Calu3 (cell line): Measurements from ENCODE around the gene EID2B. TPM values are rescaled to one million over a fixed set of nuclear protein-coding genes. Genes with fewer than 3 reads are reported as not detected.

Source experiments
- BruUV-seq: library from RNA; stranded (reverse); fragments of 400-500 nt; replicated peaks from 2 replicates; lab custom pipeline; 2021; lab: Mats Ljungman, UMichigan
- CTCF ChIA-PET: fragments of 300-600 bp; sonication (Branson Sonifier 250); formaldehyde crosslinking; loops from one replicate; lab custom pipeline; 2022; ENCODE audit warnings: antibody characterized with exemption; lab: Charles Lee
- DNase-seq: peaks from one replicate; pipeline ENCODE4 v3.0.0; 2022
- H3K27ac Mint-ChIP-seq: one replicate; pipeline ENCODE4 v1.8.0; 2022; ENCODE audit warnings: mixed read lengths; ENCODE audit not compliant: unreplicated experiment
- H3K27me3 Mint-ChIP-seq: one replicate; pipeline ENCODE4 v1.8.0; 2022; ENCODE audit warnings: mixed read lengths; ENCODE audit not compliant: unreplicated experiment
- H3K36me3 Mint-ChIP-seq: one replicate; pipeline ENCODE4 v1.8.0; 2022; ENCODE audit warnings: mild to moderate bottlenecking, moderate library complexity, mixed read lengths; ENCODE audit not compliant: insufficient read depth, unreplicated experiment
- H3K4me1 Mint-ChIP-seq: one replicate; pipeline ENCODE4 v1.8.0; 2022; ENCODE audit warnings: mild to moderate bottlenecking, low read depth, mixed read lengths; ENCODE audit not compliant: unreplicated experiment
- H3K4me3 Mint-ChIP-seq: one replicate; pipeline ENCODE4 v1.8.0; 2022; ENCODE audit warnings: mild to moderate bottlenecking, low read depth, moderate library complexity, mixed read lengths; ENCODE audit not compliant: unreplicated experiment
- H3K9me3 Mint-ChIP-seq: one replicate; pipeline ENCODE4 v1.8.0; 2022; ENCODE audit warnings: low read depth, mixed read lengths; ENCODE audit not compliant: unreplicated experiment
- intact Hi-C: fragments of 100-400 bp; cut with micrococcal nuclease; formaldehyde crosslinking; loops from one replicate; pipeline ENCODE4 v1.10.0; 2022; ENCODE audit not compliant: unreplicated experiment
- total RNA-seq: library from RNA; stranded (reverse); gene quantifications from 2 replicates; pipeline ENCODE4 v1.2.3, GENCODE V29; 2022
- TF ChIP-seq, protein P1 (sequence below): fragments of 200-600 bp; IDR thresholded peaks from one replicate; pipeline ENCODE4 v1.8.0; 2022; ENCODE audit warnings: antibody characterized with exemption; ENCODE audit not compliant: unreplicated experiment

The EID2B gene
- total RNA-seq, 1 experiment from 2014 or later: 3.3 TPM

DNA sequence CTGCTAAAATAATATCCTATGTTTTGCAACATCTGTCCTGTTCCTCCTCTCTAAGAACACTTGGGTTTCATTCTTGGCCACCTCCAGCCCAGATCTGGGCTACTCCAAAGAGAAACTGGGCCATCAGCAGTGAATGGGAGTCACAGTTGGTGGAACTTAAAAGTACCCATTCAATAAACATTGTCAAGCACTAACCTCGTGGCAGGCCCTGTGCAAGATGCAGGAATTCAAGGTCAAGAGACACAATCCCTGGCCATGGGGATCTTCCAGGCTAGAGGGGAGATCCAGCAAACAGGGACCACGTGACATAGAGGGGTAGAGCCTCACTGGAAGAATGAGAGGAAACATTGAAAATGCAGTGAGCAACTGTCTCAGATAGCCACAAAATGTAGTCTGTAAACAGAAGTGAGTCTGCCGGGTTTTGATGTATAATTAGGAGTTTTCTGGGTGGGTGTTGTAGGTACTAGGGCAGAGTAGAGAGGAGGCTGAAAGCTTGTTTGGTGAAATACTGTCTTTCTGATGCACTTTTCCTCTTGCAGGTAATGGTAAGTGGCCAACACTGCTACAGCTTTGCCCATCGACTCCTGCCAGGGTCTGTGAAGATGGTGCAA, 22.2 kb upstream of the EID2B start:
- CTCF ChIA-PET: no interaction called here
- Mint-ChIP-seq H3K27ac (no peak overlapping the region), H3K27me3 (peaks cover 23% of the 10 kb centered on the region), H3K36me3 (no peaks in the 10 kb centered on the region), H3K4me1 (peaks cover 22% of the 10 kb centered on the region), H3K9me3 (no peaks in the 10 kb centered on the region), H3K4me3 (no peak overlapping the region)
- intact Hi-C loops: loop anchor here (10.0 kb wide), 1 partner anchor 210 kb away; no protein-coding TSS in a partner anchor
- TF ChIP-seq, protein P1, sequence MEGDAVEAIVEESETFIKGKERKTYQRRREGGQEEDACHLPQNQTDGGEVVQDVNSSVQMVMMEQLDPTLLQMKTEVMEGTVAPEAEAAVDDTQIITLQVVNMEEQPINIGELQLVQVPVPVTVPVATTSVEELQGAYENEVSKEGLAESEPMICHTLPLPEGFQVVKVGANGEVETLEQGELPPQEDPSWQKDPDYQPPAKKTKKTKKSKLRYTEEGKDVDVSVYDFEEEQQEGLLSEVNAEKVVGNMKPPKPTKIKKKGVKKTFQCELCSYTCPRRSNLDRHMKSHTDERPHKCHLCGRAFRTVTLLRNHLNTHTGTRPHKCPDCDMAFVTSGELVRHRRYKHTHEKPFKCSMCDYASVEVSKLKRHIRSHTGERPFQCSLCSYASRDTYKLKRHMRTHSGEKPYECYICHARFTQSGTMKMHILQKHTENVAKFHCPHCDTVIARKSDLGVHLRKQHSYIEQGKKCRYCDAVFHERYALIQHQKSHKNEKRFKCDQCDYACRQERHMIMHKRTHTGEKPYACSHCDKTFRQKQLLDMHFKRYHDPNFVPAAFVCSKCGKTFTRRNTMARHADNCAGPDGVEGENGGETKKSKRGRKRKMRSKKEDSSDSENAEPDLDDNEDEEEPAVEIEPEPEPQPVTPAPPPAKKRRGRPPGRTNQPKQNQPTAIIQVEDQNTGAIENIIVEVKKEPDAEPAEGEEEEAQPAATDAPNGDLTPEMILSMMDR: no peak
- no TSS peak for BruUV-seq
- DNase-seq: no peak

DNA sequence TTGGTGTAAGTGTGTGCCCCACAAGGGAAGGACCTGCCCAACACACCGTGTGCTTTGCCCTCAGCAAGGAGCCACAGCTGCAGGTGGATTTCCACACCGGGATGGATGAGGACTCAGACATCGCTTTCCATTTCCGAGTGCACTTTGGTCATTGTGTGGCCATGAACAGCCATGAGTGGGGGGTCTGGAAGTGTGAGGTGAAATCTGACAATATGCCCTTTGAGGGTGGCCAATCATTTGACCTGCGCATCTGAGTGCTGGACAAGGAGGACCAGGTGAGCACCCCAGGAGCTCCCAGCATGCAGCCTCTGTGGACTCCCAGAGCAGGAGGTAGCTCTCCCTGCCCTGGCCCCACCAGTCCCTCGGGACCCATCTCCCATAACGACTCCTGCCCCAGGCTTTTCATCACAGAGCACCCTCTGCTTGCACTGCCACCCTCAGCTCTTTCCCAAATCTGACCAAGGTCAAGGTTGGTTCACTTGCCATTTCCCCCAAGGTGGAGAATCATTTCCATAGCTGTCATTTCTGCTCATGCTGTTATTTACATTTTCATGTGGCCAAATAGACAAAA, 20.5 kb upstream of the EID2B start:
- Mint-ChIP-seq H3K27ac (no peak overlapping the region), H3K4me3 (no peak overlapping the region), H3K9me3 (no peaks in the 10 kb centered on the region), H3K36me3 (no peaks in the 10 kb centered on the region), H3K27me3 (peaks cover 23% of the 10 kb centered on the region), H3K4me1 (peaks cover 13% of the 10 kb centered on the region)
- BruUV-seq: no TSS peak
- TF ChIP-seq, protein P1: no peak
- no peak for DNase-seq
- intact Hi-C loops: loop anchor here (10.0 kb wide), 1 partner anchor 212 kb away; no protein-coding TSS in a partner anchor
- CTCF ChIA-PET: interaction anchor here (0.6 kb wide), 1 partner anchor 1130 kb away, joined by 6 read pairs; no protein-coding TSS in a partner anchor

DNA sequence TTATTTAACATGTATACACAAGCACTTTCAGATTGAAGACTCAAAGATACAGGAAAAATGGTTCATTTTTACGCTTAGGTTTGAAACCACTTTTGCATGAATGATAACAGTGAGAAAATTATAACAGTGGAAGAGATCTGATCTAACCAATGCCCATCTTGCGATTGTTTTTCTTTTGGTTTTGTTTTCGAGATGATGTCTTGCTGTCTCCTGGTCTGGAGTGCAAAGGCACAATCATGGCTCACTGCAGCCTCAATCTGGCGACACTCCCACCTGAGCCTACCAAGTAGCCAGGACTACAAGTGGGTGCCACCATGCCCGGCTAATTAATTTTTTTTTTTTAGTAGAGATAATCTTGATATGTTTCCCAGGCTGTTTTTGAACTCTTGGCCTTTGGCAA, 17.5 kb upstream of the EID2B start:
- intact Hi-C loops: loop anchor here (10.0 kb wide), 1 partner anchor 215 kb away; no protein-coding TSS in a partner anchor
- no TSS peak for BruUV-seq
- H3K36me3 Mint-ChIP-seq: no peaks in the 10 kb centered on the region
- H3K27ac Mint-ChIP-seq: no peak overlapping the region
- CTCF ChIA-PET: no interaction called here
- peaks cover 48% of the 10 kb centered on the region for H3K27me3 Mint-ChIP-seq
- H3K4me1 Mint-ChIP-seq: no peaks in the 10 kb centered on the region
- no peaks in the 10 kb centered on the region for H3K9me3 Mint-ChIP-seq
- no peak for DNase-seq
- no peak overlapping the region for H3K4me3 Mint-ChIP-seq
- TF ChIP-seq, protein P1: no peak

DNA sequence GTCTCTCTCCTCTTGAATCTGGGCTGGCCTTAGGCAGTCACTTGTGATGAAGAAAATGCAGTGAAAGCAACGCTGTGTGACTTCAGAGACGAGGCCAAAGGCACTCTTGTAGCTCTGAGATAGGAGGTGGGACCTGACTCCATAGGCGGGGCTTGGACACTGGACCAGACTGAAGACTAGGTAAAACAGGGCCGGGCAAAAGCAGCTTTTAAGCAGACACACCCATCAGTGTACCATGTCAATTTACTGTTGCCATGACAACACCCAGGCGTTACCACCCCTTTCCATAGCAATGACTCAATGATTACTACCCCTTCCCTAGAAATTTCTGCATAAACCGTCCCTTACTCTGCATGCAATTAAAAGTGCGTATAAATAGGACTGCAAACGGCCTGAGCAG, 13.9 kb upstream of the EID2B start:
- H3K27me3 Mint-ChIP-seq: peaks cover 61% of the 10 kb centered on the region
- no peak overlapping the region for H3K4me3 Mint-ChIP-seq
- no peak for DNase-seq
- no peaks in the 10 kb centered on the region for H3K36me3 Mint-ChIP-seq
- TF ChIP-seq, protein P1: no peak
- CTCF ChIA-PET: no interaction called here
- H3K9me3 Mint-ChIP-seq: no peaks in the 10 kb centered on the region
- no TSS peak for BruUV-seq
- no peak overlapping the region for H3K27ac Mint-ChIP-seq
- peaks cover 8% of the 10 kb centered on the region for H3K4me1 Mint-ChIP-seq
- intact Hi-C loops: no loop called here
